ENCODE measurements around the gene GALNT18.

The GALNT18 gene

GRCh38 chr11:11579012-11579988 is 42.5 kb downstream of the GALNT18 start:
- POLR2A ChIA-PET = no interaction called here

GRCh38 chr11:11577932-11578911 is 43.6 kb downstream of the GALNT18 start:
- H3K27ac ChIP-seq (ENCODE audit: extremely low read depth, low read depth, low read length) = no peak overlapping the region
- POLR2A ChIA-PET = no interaction called here
- no peaks in the 10 kb centered on the region for H3K9me3 ChIP-seq (ENCODE audit: control insufficient read depth, insufficient read depth, low read depth, low read length)
- H3K4me1 ChIP-seq (ENCODE audit: control insufficient read depth, insufficient read depth, low read length) = no peaks in the 10 kb centered on the region
- CTCF ChIA-PET = interaction anchor here (0.6 kb wide), 1 partner anchor 42 kb away, joined by 3 read pairs; no protein-coding TSS in a partner anchor
- H3K4me3 ChIP-seq (ENCODE audit: low read depth, low read length) = no peak overlapping the region
- H3K36me3 ChIP-seq (ENCODE audit: control insufficient read depth in 2 of 2, insufficient read depth in 1 of 2, low read length in 2 of 2) = no peaks in the 10 kb centered on the region
- TF ChIP-seq ZNF785 (tag by site-specific recombination; IDR thresholded peaks at IDR 0.05) = no peak
- TF ChIP-seq ZNF560 (tag by site-specific recombination; IDR thresholded peaks at IDR 0.05; ENCODE audit: borderline replicate concordance) = no peak
- TF ChIP-seq ZNF157 (tag by site-specific recombination; IDR thresholded peaks at IDR 0.05) = no peak
- TF ChIP-seq ZNF488 (tag by site-specific recombination; IDR thresholded peaks at IDR 0.05) = no peak
- TF ChIP-seq ZNF645 (tag by site-specific recombination; IDR thresholded peaks at IDR 0.05) = no peak
- TF ChIP-seq ZNF24 (tag by site-specific recombination; IDR thresholded peaks at IDR 0.05) = no peak
- no peak for TF ChIP-seq ZNF311 (tag by site-specific recombination; IDR thresholded peaks at IDR 0.05; ENCODE audit: borderline replicate concordance)
- TF ChIP-seq ZNF670 (tag by site-specific recombination; IDR thresholded peaks at IDR 0.05; ENCODE audit: low read depth) = no peak
- TF ChIP-seq ZFHX2 (tag by site-specific recombination; conservative IDR thresholded peaks at IDR 0.05) = no peak
- TF ChIP-seq ZBTB6 (tag by site-specific recombination; IDR thresholded peaks at IDR 0.05) = no peak
- no peak for TF ChIP-seq ZNF792 (tag by site-specific recombination; IDR thresholded peaks at IDR 0.05)
- no peak for TF ChIP-seq GFI1B (tag by site-specific recombination; IDR thresholded peaks at IDR 0.05)

More at GRCh38 chr11:11579012-11579988, 42.5 kb downstream of the GALNT18 start:
- Histone ChIP-seq H3K36me3 (ENCODE audit: control insufficient read depth in 2 of 2, insufficient read depth in 1 of 2, low read length in 2 of 2) (no peaks in the 10 kb centered on the region), H3K4me3 (ENCODE audit: low read depth, low read length) (no peak overlapping the region), H3K4me1 (ENCODE audit: control insufficient read depth, insufficient read depth, low read length) (no peaks in the 10 kb centered on the region), H3K9me3 (ENCODE audit: control insufficient read depth, insufficient read depth, low read depth, low read length) (no peaks in the 10 kb centered on the region), H3K27ac (ENCODE audit: extremely low read depth, low read depth, low read length) (no peak overlapping the region)
- TF ChIP-seq TCF7L2 (IDR thresholded peaks at IDR 0.05; ENCODE audit: borderline replicate concordance, low read depth, low read length) (no peak), ZNF2 (tag by site-specific recombination; IDR thresholded peaks at IDR 0.05) (no peak), ZNF830 (tag by site-specific recombination; IDR thresholded peaks at IDR 0.05; ENCODE audit: low read depth) (no peak), GLIS2 (tag by site-specific recombination; IDR thresholded peaks at IDR 0.05) (no peak), ZNF747 (tag by site-specific recombination; IDR thresholded peaks at IDR 0.05) (no peak), BCL6B (tag by site-specific recombination; IDR thresholded peaks at IDR 0.05) (no peak), IKZF3 (tag by site-specific recombination; IDR thresholded peaks at IDR 0.05) (no peak), ZNF292 (tag by site-specific recombination; IDR thresholded peaks at IDR 0.05; ENCODE audit: borderline replicate concordance, low read depth) (no peak), ZFP41 (tag by site-specific recombination; IDR thresholded peaks at IDR 0.05; ENCODE audit: borderline replicate concordance) (no peak), ZNF157 (tag by site-specific recombination; IDR thresholded peaks at IDR 0.05) (no peak), ZNF768 (tag by site-specific recombination; IDR thresholded peaks at IDR 0.05) (no peak), ZSCAN5A (tag by site-specific recombination; IDR thresholded peaks at IDR 0.05) (no peak), ZNF596 (tag by site-specific recombination; IDR thresholded peaks at IDR 0.05) (no peak), ZBTB21 (tag by site-specific recombination; IDR thresholded peaks at IDR 0.05) (no peak), ZEB2 (tag by site-specific recombination; IDR thresholded peaks at IDR 0.05) (no peak), PRDM1 (tag by site-specific recombination; IDR thresholded peaks at IDR 0.05) (no peak), ZNF626 (tag by site-specific recombination; IDR thresholded peaks at IDR 0.05) (no peak), ZNF843 (tag by site-specific recombination; IDR thresholded peaks at IDR 0.05) (no peak), ZNF501 (tag by site-specific recombination; IDR thresholded peaks at IDR 0.05) (no peak)
- CTCF ChIA-PET = interaction anchor here (0.6 kb wide), 1 partner anchor 43 kb away, joined by 3 read pairs; no protein-coding TSS in a partner anchor
